Brain microvascular endothelial cell (primary cell): Measurements from ENCODE around the gene DSG3.

Experiments
- DNase-seq: peaks from one replicate; pipeline ENCODE4 v3.0.0-alpha.2; 2020
- H3K27ac ChIP-seq: fragments of 250-450 bp; sonication (Bioruptor Pico); 2 replicates; pipeline ENCODE4 v1.5.1; 2020; ENCODE audit warnings: mild to moderate bottlenecking, moderate library complexity
- H3K27me3 ChIP-seq: fragments of 250-450 bp; sonication (Bioruptor Pico); replicated peaks from 2 replicates; pipeline ENCODE4 v1.5.1; 2020; ENCODE audit warnings: mild to moderate bottlenecking
- H3K36me3 ChIP-seq: fragments of 250-450 bp; sonication (Bioruptor Pico); replicated peaks from 2 replicates; pipeline ENCODE4 v1.5.1; 2020; ENCODE audit warnings: mild to moderate bottlenecking
- H3K4me3 ChIP-seq: 2 replicates; pipeline ENCODE4 v1.5.1; 2011; ENCODE audit warnings: low read depth, mild to moderate bottlenecking, control low read depth, low read length, moderate library complexity
- in situ Hi-C: cut with HindIII; loops from 2 replicates; pipeline ENCODE4 v1.10.0; 2017; ENCODE audit warnings: low sequenced_read_pairs, low pct_ligation_motif_present
- TF ChIP-seq, protein P1 (sequence below): IDR thresholded peaks from 2 replicates; pipeline ENCODE4 v1.5.1; 2011; ENCODE audit warnings: low read depth, mild to moderate bottlenecking, moderate library complexity, low read length, control low read depth, inconsistent platforms; ENCODE audit errors: missing control alignments

Gene DSG3

DNA sequence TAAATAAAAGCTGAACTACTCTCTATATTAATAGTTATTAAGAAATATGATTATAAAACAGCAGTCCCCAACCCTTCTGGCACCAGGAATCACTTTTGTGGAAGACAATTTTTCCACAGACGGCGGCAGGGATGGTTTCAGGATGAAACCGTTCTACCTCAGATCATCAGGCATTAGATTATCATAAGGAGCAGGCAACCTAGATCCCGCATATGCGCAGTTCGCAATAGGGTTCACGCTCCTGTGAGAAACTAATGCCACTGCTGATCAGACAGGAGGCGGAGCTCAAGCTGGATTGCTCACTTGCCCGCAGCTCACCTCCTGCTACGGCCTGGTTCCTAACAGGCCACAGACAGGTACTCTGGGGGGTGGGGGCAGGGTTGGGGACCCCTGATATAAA, 31.1 kb downstream of the DSG3 start:
- in situ Hi-C loops = no loop called here
- H3K36me3 ChIP-seq = no peaks in the 10 kb centered on the region
- TF ChIP-seq, protein P1, sequence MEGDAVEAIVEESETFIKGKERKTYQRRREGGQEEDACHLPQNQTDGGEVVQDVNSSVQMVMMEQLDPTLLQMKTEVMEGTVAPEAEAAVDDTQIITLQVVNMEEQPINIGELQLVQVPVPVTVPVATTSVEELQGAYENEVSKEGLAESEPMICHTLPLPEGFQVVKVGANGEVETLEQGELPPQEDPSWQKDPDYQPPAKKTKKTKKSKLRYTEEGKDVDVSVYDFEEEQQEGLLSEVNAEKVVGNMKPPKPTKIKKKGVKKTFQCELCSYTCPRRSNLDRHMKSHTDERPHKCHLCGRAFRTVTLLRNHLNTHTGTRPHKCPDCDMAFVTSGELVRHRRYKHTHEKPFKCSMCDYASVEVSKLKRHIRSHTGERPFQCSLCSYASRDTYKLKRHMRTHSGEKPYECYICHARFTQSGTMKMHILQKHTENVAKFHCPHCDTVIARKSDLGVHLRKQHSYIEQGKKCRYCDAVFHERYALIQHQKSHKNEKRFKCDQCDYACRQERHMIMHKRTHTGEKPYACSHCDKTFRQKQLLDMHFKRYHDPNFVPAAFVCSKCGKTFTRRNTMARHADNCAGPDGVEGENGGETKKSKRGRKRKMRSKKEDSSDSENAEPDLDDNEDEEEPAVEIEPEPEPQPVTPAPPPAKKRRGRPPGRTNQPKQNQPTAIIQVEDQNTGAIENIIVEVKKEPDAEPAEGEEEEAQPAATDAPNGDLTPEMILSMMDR = no peak

DNA sequence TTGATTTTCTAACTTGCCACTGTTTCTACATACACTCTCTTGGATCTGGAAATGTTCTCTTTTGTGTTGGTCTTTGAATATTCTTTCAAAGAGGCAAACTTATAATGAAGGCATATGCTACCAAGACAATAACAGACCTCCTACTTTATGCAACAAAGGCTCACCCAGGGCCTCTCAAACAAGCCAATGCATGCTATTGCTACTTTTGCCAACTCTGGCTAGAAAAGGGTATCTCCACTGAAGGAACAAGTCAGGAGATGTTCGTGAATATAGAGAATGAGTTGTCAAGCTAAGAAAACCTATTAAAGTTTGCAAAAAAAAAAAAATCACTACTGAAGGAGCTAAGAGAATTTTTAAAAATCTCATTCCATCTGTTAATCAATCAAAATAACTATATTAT, 34.5 kb downstream of the DSG3 start:
- no peak overlapping the region for H3K27ac ChIP-seq
- H3K4me3 ChIP-seq = no peak overlapping the region
- in situ Hi-C loops = no loop called here
- TF ChIP-seq, protein P1 = no peak
- no peak for DNase-seq
- no peaks in the 10 kb centered on the region for H3K36me3 ChIP-seq
- no peaks in the 10 kb centered on the region for H3K27me3 ChIP-seq

More for the DNA sequence above, 31.1 kb downstream of the DSG3 start:
- Histone ChIP-seq H3K4me3 (no peak overlapping the region), H3K27me3 (no peaks in the 10 kb centered on the region), H3K27ac (no peak overlapping the region)
- no peak for DNase-seq

DNA sequence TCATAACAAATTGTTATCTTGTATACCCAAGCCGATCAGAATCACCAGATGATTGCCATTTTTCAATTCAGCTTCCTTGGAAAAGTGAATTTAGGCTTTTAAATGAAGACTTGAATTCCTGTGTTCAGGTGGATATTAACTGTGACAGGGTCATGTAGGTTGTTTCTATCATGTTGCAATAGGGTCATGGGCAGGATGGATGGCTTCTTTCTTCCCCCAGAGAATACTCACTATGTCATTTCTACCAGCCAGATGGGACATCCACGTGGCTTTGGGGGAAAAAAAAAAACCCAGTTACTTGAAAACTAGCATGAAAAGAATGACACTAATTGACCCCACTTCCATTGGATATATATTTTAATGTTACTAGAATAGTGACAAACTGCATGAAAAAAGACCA, 35.9 kb downstream of the DSG3 start:
- Histone ChIP-seq H3K27ac (no peak overlapping the region), H3K4me3 (no peak overlapping the region), H3K36me3 (no peaks in the 10 kb centered on the region), H3K27me3 (no peaks in the 10 kb centered on the region)
- in situ Hi-C loops = no loop called here
- TF ChIP-seq, protein P1 = no peak
- DNase-seq = no peak

DNA sequence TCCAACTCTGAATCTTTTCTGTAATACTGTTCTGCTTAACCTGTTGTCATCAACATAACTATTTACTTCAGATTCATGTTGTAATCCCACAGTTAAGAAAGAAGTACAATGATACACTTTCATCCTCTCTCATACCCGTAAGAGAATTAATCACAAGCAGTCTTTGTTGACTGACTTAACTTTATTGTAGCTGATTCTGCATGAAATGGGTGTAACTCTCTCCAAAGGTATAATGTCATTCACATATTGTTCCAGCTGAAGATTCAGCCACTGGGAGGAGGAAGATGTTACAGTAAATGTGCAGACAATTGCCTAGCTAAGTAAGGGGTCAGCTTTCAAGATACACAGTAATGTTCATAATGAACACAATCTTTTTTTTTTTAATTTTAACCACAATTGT, 36.9 kb downstream of the DSG3 start:
- DNase-seq = no peak
- H3K36me3 ChIP-seq = no peaks in the 10 kb centered on the region
- in situ Hi-C loops = no loop called here
- TF ChIP-seq, protein P1 = no peak
- no peak overlapping the region for H3K4me3 ChIP-seq
- H3K27ac ChIP-seq = no peak overlapping the region
- H3K27me3 ChIP-seq = no peaks in the 10 kb centered on the region

DNA sequence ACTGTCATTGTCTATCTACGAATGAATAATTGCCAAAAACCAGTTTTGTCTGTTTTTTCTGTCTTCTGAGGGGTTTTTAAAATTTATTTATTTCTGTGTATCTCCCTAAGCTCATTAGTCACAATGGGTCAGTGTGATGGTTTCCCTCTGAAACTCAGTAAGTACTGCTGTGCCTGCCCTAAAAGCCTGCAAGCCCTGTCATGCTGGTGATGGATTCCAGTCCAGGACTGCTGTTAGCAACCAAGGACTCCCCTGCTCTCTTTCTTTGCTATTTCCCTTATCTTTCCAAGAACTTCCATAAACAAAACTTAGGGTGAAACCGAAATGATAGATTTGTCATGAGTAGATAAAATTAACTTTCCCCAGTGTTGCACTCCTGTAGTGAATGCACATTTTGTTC, 38.6 kb downstream of the DSG3 start:
- H3K27ac ChIP-seq = no peak overlapping the region
- DNase-seq = no peak
- TF ChIP-seq, protein P1 = no peak
- H3K4me3 ChIP-seq = no peak overlapping the region
- H3K27me3 ChIP-seq = no peaks in the 10 kb centered on the region
- in situ Hi-C loops = no loop called here
- H3K36me3 ChIP-seq = no peaks in the 10 kb centered on the region

DNA sequence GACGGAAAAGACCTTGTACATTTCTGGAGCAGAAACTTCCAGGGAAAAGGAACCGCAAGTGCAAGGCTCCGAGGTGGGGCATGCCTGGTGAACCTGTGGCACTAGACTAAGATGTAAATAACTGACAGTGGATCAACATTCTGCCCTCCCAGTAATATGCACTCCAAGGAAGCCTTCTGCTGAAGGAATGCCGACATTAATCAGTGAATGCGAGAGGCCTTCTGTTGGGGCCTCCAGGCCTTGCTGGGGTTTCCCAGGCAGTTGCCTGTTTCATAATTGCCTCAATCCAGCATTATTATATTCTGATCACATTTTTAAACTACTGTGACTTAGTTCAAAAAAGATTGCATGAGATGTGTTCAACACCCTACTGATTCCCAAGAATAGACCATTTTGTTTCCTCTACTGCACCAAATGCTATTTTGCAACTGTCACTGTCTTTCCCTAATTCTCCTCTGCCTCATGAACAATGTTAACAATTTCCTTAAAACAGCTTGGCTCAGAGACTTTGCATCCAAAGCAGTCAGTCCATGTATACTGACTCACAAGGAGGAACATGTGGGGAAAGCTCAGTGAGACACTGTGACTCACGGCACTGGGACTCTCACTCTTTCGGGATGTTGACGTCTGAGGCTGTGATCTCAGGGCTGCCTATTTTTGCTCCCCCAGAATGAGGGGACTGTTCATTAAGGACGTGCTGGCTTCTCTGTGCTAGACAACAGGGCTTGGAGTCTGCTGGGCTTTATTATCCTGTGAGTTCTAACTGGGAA, 39.9 kb downstream of the DSG3 start:
- DNase-seq = peak; percentile 86
- H3K4me3 ChIP-seq = no peak overlapping the region
- in situ Hi-C loops = no loop called here
- peak overlapping the region; percentile 45 for H3K27ac ChIP-seq
- no peaks in the 10 kb centered on the region for H3K36me3 ChIP-seq
- TF ChIP-seq, protein P1 = no peak
- no peaks in the 10 kb centered on the region for H3K27me3 ChIP-seq
